Immature natural killer cell (primary cell): ENCODE results near the gene CTBP2. TPM values are rescaled to one million over a fixed set of nuclear protein-coding genes. Genes with fewer than 3 reads are reported as not detected.

Experiments
- DNase-seq, 3 donors: peaks; one replicate each; pipeline ENCODE4 v3.0.0; 2022; ENCODE audit warnings: mixed read lengths in 1 of 3
- H3K27ac Mint-ChIP-seq, 6 donors: one replicate each; pipeline ENCODE4 v1.8.0; 2020; ENCODE audit warnings: mixed read lengths in 6 of 6, mild to moderate bottlenecking in 5 of 6, inconsistent platforms in 4 of 6, moderate library complexity in 3 of 6
- H3K27me3 Mint-ChIP-seq, 3 donors: one replicate each; pipeline ENCODE4 v1.8.0; 2020 to 2021; ENCODE audit warnings: low read depth in 3 of 3, mild to moderate bottlenecking in 3 of 3, mixed read lengths in 3 of 3, moderate library complexity in 3 of 3, inconsistent platforms in 1 of 3
- H3K36me3 Mint-ChIP-seq, 3 donors: one replicate each; pipeline ENCODE4 v1.8.0; 2020; ENCODE audit warnings: mixed read lengths in 3 of 3, inconsistent platforms in 2 of 3, mild to moderate bottlenecking in 2 of 3
- H3K4me1 Mint-ChIP-seq, 2 donors: one replicate each; pipeline ENCODE4 v1.8.0; 2020; ENCODE audit warnings: inconsistent platforms in 2 of 2, mild to moderate bottlenecking in 2 of 2, mixed read lengths in 2 of 2, moderate library complexity in 1 of 2
- H3K4me3 Mint-ChIP-seq, 5 donors: one replicate each; pipeline ENCODE4 v1.8.0; 2020; ENCODE audit warnings: mild to moderate bottlenecking in 5 of 5, mixed read lengths in 5 of 5, inconsistent platforms in 3 of 5, moderate library complexity in 3 of 5
- H3K9me3 Mint-ChIP-seq, 6 donors: one replicate each; pipeline ENCODE4 v1.8.0; 2020; ENCODE audit warnings: mild to moderate bottlenecking in 6 of 6, mixed read lengths in 6 of 6, inconsistent platforms in 4 of 6, moderate library complexity in 3 of 6
- polyA plus RNA-seq, 3 donors: library from polyadenylated mRNA; unstranded; fragments of 300-500 nt; fragmentation: Illumina TruSeq; gene quantifications; one replicate each; pipeline ENCODE4 v1.2.3, GENCODE V29; 2021

CTBP2 gene
- polyA plus RNA-seq, 3 donors from 2014 or later: 89.8 to 154 (median 131) TPM

GRCh38 chr10:125038637-125039036, 121.7 kb downstream of the CTBP2 start:
- no peak for DNase-seq
- H3K36me3 Mint-ChIP-seq: no peaks in the 10 kb centered on the region
- no peak overlapping the region for H3K4me3 Mint-ChIP-seq
- H3K9me3 Mint-ChIP-seq: no peaks in the 10 kb centered on the region
- H3K27ac Mint-ChIP-seq: peak overlapping the region in 5 of 6 donors; percentile 3 to 65 (median 35)
- peaks cover 88 to 99% of the 10 kb centered on the region in 2 donors for H3K4me1 Mint-ChIP-seq
- H3K27me3 Mint-ChIP-seq: peaks cover 0 to 18% (median 0%) of the 10 kb centered on the region in 3 donors

DNA sequence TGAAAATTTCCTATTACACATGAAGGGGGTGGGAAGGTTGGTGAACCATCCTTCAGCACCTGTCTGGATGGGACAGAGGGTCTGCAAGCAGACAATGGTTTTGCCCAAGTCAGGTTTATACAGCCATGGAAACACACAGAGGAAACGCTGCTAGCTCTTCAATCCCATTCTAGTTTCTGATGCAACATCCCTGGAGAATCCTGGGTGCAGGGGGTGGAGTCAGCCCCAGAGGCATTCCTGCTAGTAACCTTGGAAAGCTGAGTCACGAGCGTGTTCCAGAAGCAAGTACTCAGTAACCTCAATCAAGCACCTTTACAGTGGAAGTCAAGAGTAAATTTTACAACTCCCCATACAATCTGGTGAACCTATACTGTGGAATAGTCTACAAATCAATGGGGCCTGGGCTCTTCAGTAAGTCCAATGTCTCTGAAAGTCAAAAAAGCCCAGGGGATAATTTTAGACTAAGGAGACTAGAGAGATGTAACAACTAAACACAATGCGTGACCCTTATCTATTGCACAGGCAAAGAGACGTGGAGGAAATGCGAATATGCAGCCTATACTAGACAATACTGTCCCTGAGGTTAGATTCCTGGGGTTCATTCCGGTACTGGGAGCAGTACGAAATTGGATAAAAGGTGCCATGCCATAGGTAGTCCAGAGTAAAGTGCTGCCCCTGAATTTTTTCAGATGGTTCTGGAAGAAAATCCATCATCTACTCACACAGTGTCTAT, 123.1 kb downstream of the CTBP2 start:
- Mint-ChIP-seq H3K36me3 (no peaks in the 10 kb centered on the region), H3K4me3 (no peak overlapping the region), H3K27ac (peak overlapping the region in 3 of 6 donors; percentile 35 to 64 (median 55)), H3K9me3 (no peaks in the 10 kb centered on the region), H3K4me1 (peaks cover 84 to 99% of the 10 kb centered on the region in 2 donors), H3K27me3 (peaks cover 0 to 18% (median 0%) of the 10 kb centered on the region in 3 donors)
- no peak for DNase-seq

GRCh38 chr10:125035588-125036295, 124.6 kb downstream of the CTBP2 start:
- peak overlapping the region in 5 of 6 donors; percentile 9 to 78 (median 24) for H3K27ac Mint-ChIP-seq
- peaks cover 0 to 17% (median 0%) of the 10 kb centered on the region in 3 donors for H3K27me3 Mint-ChIP-seq
- H3K4me3 Mint-ChIP-seq: no peak overlapping the region
- DNase-seq: no peak
- H3K36me3 Mint-ChIP-seq: no peaks in the 10 kb centered on the region
- H3K4me1 Mint-ChIP-seq: peaks cover 83 to 100% of the 10 kb centered on the region in 2 donors
- H3K9me3 Mint-ChIP-seq: no peaks in the 10 kb centered on the region

DNA sequence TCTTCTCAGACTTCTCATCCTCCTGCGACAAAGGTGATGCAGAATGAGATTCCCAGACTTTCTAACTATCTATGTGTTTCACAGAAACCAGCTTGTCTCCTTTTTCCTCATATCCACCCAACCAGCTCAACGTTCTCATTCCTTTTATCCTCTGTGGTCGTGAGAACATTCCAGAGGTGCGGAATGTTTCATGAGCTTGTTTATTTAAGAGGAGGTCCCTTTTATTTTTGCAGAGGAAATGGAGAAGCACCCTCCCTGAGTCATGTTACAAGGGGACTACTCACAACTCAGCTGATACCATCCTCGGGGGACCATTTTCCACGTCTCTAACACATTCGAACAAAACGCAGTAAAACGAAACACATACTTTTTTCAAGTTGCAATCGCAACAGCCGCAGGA, 125.2 kb downstream of the CTBP2 start:
- H3K27ac Mint-ChIP-seq: peak overlapping the region in 5 of 6 donors; percentile 24 to 76 (median 28)
- peaks cover 83 to 100% of the 10 kb centered on the region in 2 donors for H3K4me1 Mint-ChIP-seq
- peaks cover 0 to 11% (median 0%) of the 10 kb centered on the region in 3 donors for H3K27me3 Mint-ChIP-seq
- DNase-seq: no peak
- no peaks in the 10 kb centered on the region for H3K9me3 Mint-ChIP-seq
- no peak overlapping the region for H3K4me3 Mint-ChIP-seq
- H3K36me3 Mint-ChIP-seq: no peaks in the 10 kb centered on the region

DNA sequence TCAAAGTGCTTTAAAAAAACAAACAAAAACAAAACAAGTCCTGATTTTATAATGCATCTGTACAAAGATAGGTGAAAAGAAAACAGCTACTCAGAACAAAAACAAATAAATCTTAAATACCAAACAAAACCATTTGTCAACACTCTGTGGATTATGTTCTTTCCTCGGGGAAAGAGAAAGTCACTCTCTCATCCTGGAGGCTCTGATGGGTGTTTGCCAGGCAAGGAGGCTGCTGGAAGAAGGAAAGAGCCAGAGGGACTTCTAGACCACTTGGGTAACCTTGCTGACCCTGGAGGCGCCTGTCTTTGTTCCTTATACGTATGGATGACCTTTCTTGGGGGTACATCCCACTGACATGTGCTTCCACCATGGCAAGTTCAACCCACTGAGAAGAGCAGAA, 125.7 kb downstream of the CTBP2 start:
- H3K36me3 Mint-ChIP-seq: no peaks in the 10 kb centered on the region
- no peak overlapping the region for H3K4me3 Mint-ChIP-seq
- peak overlapping the region in 4 of 6 donors; percentile 24 to 76 (median 54) for H3K27ac Mint-ChIP-seq
- DNase-seq: no peak
- peaks cover 0 to 9% (median 0%) of the 10 kb centered on the region in 3 donors for H3K27me3 Mint-ChIP-seq
- no peaks in the 10 kb centered on the region for H3K9me3 Mint-ChIP-seq
- peaks cover 83 to 100% of the 10 kb centered on the region in 2 donors for H3K4me1 Mint-ChIP-seq

GRCh38 chr10:125033146-125033924, 127.0 kb downstream of the CTBP2 start:
- no peak for DNase-seq
- Mint-ChIP-seq H3K9me3 (no peaks in the 10 kb centered on the region), H3K4me1 (peaks cover 80 to 99% of the 10 kb centered on the region in 2 donors)

GRCh38 chr10:125032474-125033020, 127.8 kb downstream of the CTBP2 start:
- peak overlapping the region in 1 of 5 donors; percentile 42 for H3K4me3 Mint-ChIP-seq
- H3K27me3 Mint-ChIP-seq: peaks cover 0 to 8% (median 0%) of the 10 kb centered on the region in 3 donors
- DNase-seq: no peak
- H3K9me3 Mint-ChIP-seq: no peaks in the 10 kb centered on the region
- peak overlapping the region in 5 of 6 donors; percentile 7 to 85 (median 65) for H3K27ac Mint-ChIP-seq
- peaks cover 0 to 3% (median 0%) of the 10 kb centered on the region in 3 donors for H3K36me3 Mint-ChIP-seq
- peaks cover 79 to 98% of the 10 kb centered on the region in 2 donors for H3K4me1 Mint-ChIP-seq

More at GRCh38 chr10:125033146-125033924, 127.0 kb downstream of the CTBP2 start:
- Mint-ChIP-seq H3K4me3 (no peak overlapping the region), H3K36me3 (peaks cover 0 to 3% (median 0%) of the 10 kb centered on the region in 3 donors), H3K27ac (no peak overlapping the region), H3K27me3 (peaks cover 0 to 6% (median 0%) of the 10 kb centered on the region in 3 donors)

GRCh38 chr10:125030567-125031197, 129.7 kb downstream of the CTBP2 start:
- no peak overlapping the region for H3K4me3 Mint-ChIP-seq
- DNase-seq: no peak
- peak overlapping the region in 2 of 6 donors; percentile 20 to 55 for H3K27ac Mint-ChIP-seq
- peaks cover 0 to 3% (median 0%) of the 10 kb centered on the region in 3 donors for H3K36me3 Mint-ChIP-seq
- no peaks in the 10 kb centered on the region for H3K9me3 Mint-ChIP-seq
- peaks cover 65 to 80% of the 10 kb centered on the region in 2 donors for H3K4me1 Mint-ChIP-seq
- peaks cover 0 to 5% (median 0%) of the 10 kb centered on the region in 3 donors for H3K27me3 Mint-ChIP-seq

DNA sequence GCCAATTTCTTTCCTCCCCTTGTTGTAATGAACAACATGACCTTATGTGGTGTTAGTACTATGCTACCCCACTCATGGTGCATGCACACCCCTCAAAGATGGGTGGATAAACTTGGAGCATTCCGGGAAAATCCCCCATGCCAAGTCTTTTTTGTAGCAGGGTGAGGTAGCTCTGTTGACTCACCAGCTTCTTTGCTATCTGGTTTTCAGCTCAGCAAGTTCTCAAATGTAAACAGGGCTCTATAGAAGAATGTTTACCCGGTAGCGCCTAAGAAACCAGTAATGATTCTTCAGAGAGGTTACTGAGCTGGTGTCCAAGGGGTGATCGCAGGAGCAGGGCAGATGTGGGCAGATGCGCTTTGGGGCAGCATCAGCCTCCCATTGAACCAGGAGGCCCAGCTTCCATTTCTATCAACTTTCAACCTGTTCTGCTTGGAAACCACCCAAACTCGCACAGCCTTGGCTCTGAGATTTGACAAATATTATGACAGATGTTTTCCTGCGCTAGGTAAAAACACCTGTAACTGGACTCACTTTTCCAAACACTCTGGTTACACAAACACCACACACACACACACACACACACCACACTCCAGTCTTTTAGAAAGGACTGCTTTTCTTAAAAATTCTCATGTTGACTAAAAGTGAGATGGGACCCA, 130.7 kb downstream of the CTBP2 start:
- H3K36me3 Mint-ChIP-seq: peaks cover 0 to 12% (median 5%) of the 10 kb centered on the region in 3 donors
- DNase-seq: no peak
- H3K27ac Mint-ChIP-seq: peak overlapping the region; percentile 38 to 84 (median 53)
- H3K27me3 Mint-ChIP-seq: peaks cover 0 to 2% (median 0%) of the 10 kb centered on the region in 3 donors
- H3K4me3 Mint-ChIP-seq: no peak overlapping the region
- peaks cover 63 to 80% of the 10 kb centered on the region in 2 donors for H3K4me1 Mint-ChIP-seq
- H3K9me3 Mint-ChIP-seq: no peaks in the 10 kb centered on the region

- no peak for DNase-seq
- peaks cover 0 to 22% (median 5%) of the 10 kb centered on the region in 3 donors for H3K36me3 Mint-ChIP-seq
- H3K4me1 Mint-ChIP-seq: peaks cover 62 to 79% of the 10 kb centered on the region in 2 donors
- peaks cover 0 to 4% (median 2%) of the 10 kb centered on the region in 3 donors for H3K27me3 Mint-ChIP-seq
- peak overlapping the region; percentile 47 to 71 (median 64) for H3K27ac Mint-ChIP-seq
- H3K9me3 Mint-ChIP-seq: no peaks in the 10 kb centered on the region
- no peak overlapping the region for H3K4me3 Mint-ChIP-seq
Measured at GRCh38 chr10:125027871-125028869, 132.2 kb downstream of the CTBP2 start.

- peaks cover 59 to 79% of the 10 kb centered on the region in 2 donors for H3K4me1 Mint-ChIP-seq
- H3K27me3 Mint-ChIP-seq: peaks cover 0 to 4% (median 3%) of the 10 kb centered on the region in 3 donors
- no peak overlapping the region for H3K4me3 Mint-ChIP-seq
Measured at GRCh38 chr10:125026974-125027735, 133.2 kb downstream of the CTBP2 start.

More at GRCh38 chr10:125026974-125027735, 133.2 kb downstream of the CTBP2 start:
- DNase-seq: no peak
- H3K36me3 Mint-ChIP-seq: peaks cover 2 to 24% (median 6%) of the 10 kb centered on the region in 3 donors
- H3K9me3 Mint-ChIP-seq: no peaks in the 10 kb centered on the region
- H3K27ac Mint-ChIP-seq: no peak overlapping the region
